ENCODE results near the gene CYSLTR2. TPM values are rescaled to one million over a fixed set of nuclear protein-coding genes. Genes with fewer than 3 reads are reported as not detected.

CYSLTR2 gene
- polyA plus RNA-seq, 1 donor from 2014 or later, result 0.19 TPM

- Histone ChIP-seq H3K4me2 (ENCODE audit: low read length) (no peak overlapping the region), H3K36me3 (ENCODE audit: insufficient read depth, low read length) (no peaks in the 10 kb centered on the region), H3K27ac (ENCODE audit: low read length) (no peak overlapping the region), H2AFZ (ENCODE audit: low read depth, low read length) (no peak overlapping the region), H3K9me3 (ENCODE audit: low read length) (no peaks in the 10 kb centered on the region), H3F3A (ENCODE audit: insufficient read depth, low read length, poor library complexity, severe bottlenecking) (no peaks in the 10 kb centered on the region), H3K27me3 (ENCODE audit: insufficient read depth, low read depth, low read length) (no peaks in the 10 kb centered on the region), H3K9ac (ENCODE audit: low read length) (no peak overlapping the region), H3K79me2 (replicated peaks; ENCODE audit: insufficient read depth, low read length) (no peaks in the 10 kb centered on the region), H3K9me2 (ENCODE audit: insufficient read depth, low read length) (no peaks in the 10 kb centered on the region), H4K20me1 (ENCODE audit: insufficient read depth) (no peaks in the 10 kb centered on the region), H3K4me3 (ENCODE audit: low read length) (no peak overlapping the region)
- no peak for TF ChIP-seq TAF1 (IDR thresholded peaks at IDR 0.05; ENCODE audit: low read depth)
- no peak for TF ChIP-seq POLR2AphosphoS5 (IDR thresholded peaks at IDR 0.05)
- no peak for TF ChIP-seq SMC3 (conservative IDR thresholded peaks at IDR 0.05; ENCODE audit: poor library complexity)
- no peak for TF ChIP-seq RAD21 (conservative IDR thresholded peaks at IDR 0.05)
- no peak for TF ChIP-seq EZH2 (IDR thresholded peaks at IDR 0.05; ENCODE audit: borderline replicate concordance, insufficient read depth, low read length, poor library complexity, severe bottlenecking)
- TF ChIP-seq MXI1 (conservative IDR thresholded peaks at IDR 0.05; ENCODE audit: poor library complexity, severe bottlenecking), result no peak
- TF ChIP-seq REST (IDR thresholded peaks at IDR 0.05; ENCODE audit: borderline replicate concordance), result no peak
- no peak for TF ChIP-seq CTCF (IDR thresholded peaks at IDR 0.05; ENCODE audit: poor library complexity, severe bottlenecking)
- TF ChIP-seq EP300 (conservative IDR thresholded peaks at IDR 0.05; ENCODE audit: poor library complexity, severe bottlenecking), result no peak
Measured at GRCh38 chr13:48636550-48636949, 17.2 kb upstream of the CYSLTR2 start.

- no peak overlapping the region for H3K27ac ChIP-seq (ENCODE audit: low read length)
- H2AFZ ChIP-seq (ENCODE audit: low read depth, low read length), result no peak overlapping the region
- H3F3A ChIP-seq (ENCODE audit: insufficient read depth, low read length, poor library complexity, severe bottlenecking), result no peaks in the 10 kb centered on the region
- H4K20me1 ChIP-seq (ENCODE audit: insufficient read depth), result no peaks in the 10 kb centered on the region
- no peak for TF ChIP-seq SMC3 (conservative IDR thresholded peaks at IDR 0.05; ENCODE audit: poor library complexity)
- TF ChIP-seq RAD21 (conservative IDR thresholded peaks at IDR 0.05), result no peak
- no peak for TF ChIP-seq CTCF (IDR thresholded peaks at IDR 0.05; ENCODE audit: poor library complexity, severe bottlenecking)
- no peak for TF ChIP-seq EZH2 (IDR thresholded peaks at IDR 0.05; ENCODE audit: borderline replicate concordance, insufficient read depth, low read length, poor library complexity, severe bottlenecking)
- no peak for TF ChIP-seq POLR2AphosphoS5 (IDR thresholded peaks at IDR 0.05)
- no peak for TF ChIP-seq REST (IDR thresholded peaks at IDR 0.05; ENCODE audit: borderline replicate concordance)
- no peak for TF ChIP-seq MXI1 (conservative IDR thresholded peaks at IDR 0.05; ENCODE audit: poor library complexity, severe bottlenecking)
- TF ChIP-seq TAF1 (IDR thresholded peaks at IDR 0.05; ENCODE audit: low read depth), result no peak
- TF ChIP-seq EP300 (conservative IDR thresholded peaks at IDR 0.05; ENCODE audit: poor library complexity, severe bottlenecking), result no peak
- no peak overlapping the region for H3K9ac ChIP-seq (ENCODE audit: low read length)
- H3K4me2 ChIP-seq (ENCODE audit: low read length), result no peak overlapping the region
- no peaks in the 10 kb centered on the region for H3K9me2 ChIP-seq (ENCODE audit: insufficient read depth, low read length)
- H3K9me3 ChIP-seq (ENCODE audit: low read length), result no peaks in the 10 kb centered on the region
- H3K4me3 ChIP-seq (ENCODE audit: low read length), result no peak overlapping the region
- no peaks in the 10 kb centered on the region for H3K27me3 ChIP-seq (ENCODE audit: insufficient read depth, low read depth, low read length)
- no peaks in the 10 kb centered on the region for H3K36me3 ChIP-seq (ENCODE audit: insufficient read depth, low read length)
- no peaks in the 10 kb centered on the region for H3K79me2 ChIP-seq (replicated peaks; ENCODE audit: insufficient read depth, low read length)
Measured at GRCh38 chr13:48637601-48638000, 16.1 kb upstream of the CYSLTR2 start.

All from neural cell (in vitro differentiated cells).